CD4-positive, alpha-beta T cell (primary cell): ENCODE measurements around the gene ARHGAP18. TPM values are rescaled to one million over a fixed set of nuclear protein-coding genes. Genes with fewer than 3 reads are reported as not detected.

Experiments
- ATAC-seq: fragments of 200-7000 bp; cut with Tn5 transposase; one replicate; pipeline ENCODE4 v1.10.0; 2022; ENCODE audit warnings: mild to moderate bottlenecking; ENCODE audit not compliant: poor library complexity
- CTCF ChIA-PET: fragments of 350-600 bp; sonication (Branson Sonifier 250); formaldehyde crosslinking; loops from one replicate; lab custom pipeline; 2021; ENCODE audit warnings: antibody characterized with exemption, inconsistent platforms; lab: Charles Lee
- POLR2A ChIA-PET: fragments of 350-600 bp; sonication (Branson Sonifier 250); formaldehyde crosslinking; loops from one replicate; lab custom pipeline; 2021; ENCODE audit warnings: antibody characterized with exemption, inconsistent platforms; lab: Charles Lee
- DNase-seq, 14 experiments: peaks; one replicate each; pipeline ENCODE4 v3.0.0-alpha.2; 2013 to 2020; ENCODE audit warnings: mixed read lengths in 2 of 14
- H3K27ac ChIP-seq, 2 donors: one replicate each; pipeline versions ENCODE4 v1.5.1 to v1.7.0; 2013; ENCODE audit warnings: low read length in 2 of 2, low read depth in 1 of 2, mild to moderate bottlenecking in 1 of 2
- H3K27me3 ChIP-seq, 2 experiments: 1 replicate in 1 of 2; 2 replicates in 1 of 2; pipeline versions ENCODE4 v1.6.1 to v1.7.0; 2013; ENCODE audit warnings: low read length in 2 of 2, control low read depth in 1 of 2, mild to moderate bottlenecking in 1 of 2, moderate library complexity in 1 of 2; ENCODE audit not compliant: insufficient read depth in 2 of 2, control insufficient read depth in 1 of 2
- H3K36me3 ChIP-seq: one replicate; pipeline ENCODE4 v1.6.1; 2013; ENCODE audit warnings: low read length, control low read depth; ENCODE audit not compliant: insufficient read depth
- H3K4me1 ChIP-seq: one replicate; pipeline ENCODE4 v1.6.1; 2013; ENCODE audit warnings: low read length, control low read depth; ENCODE audit not compliant: insufficient read depth
- H3K4me3 ChIP-seq: one replicate; pipeline ENCODE4 v1.5.1; 2013; ENCODE audit warnings: mild to moderate bottlenecking, low read length, moderate library complexity
- H3K9me3 ChIP-seq, 2 experiments: 1 replicate in 1 of 2; 2 replicates in 1 of 2; pipeline versions ENCODE4 v1.6.1 to v1.7.0; 2013; ENCODE audit warnings: low read length in 2 of 2, mild to moderate bottlenecking in 2 of 2, control low read depth in 1 of 2, moderate library complexity in 1 of 2; ENCODE audit not compliant: control insufficient read depth in 1 of 2, insufficient read depth in 1 of 2
- H3K27ac Mint-ChIP-seq: one replicate; pipeline ENCODE4 v1.8.0; 2020; ENCODE audit warnings: mixed read lengths
- H3K27me3 Mint-ChIP-seq: one replicate; pipeline ENCODE4 v1.8.0; 2021; ENCODE audit warnings: mixed read lengths
- H3K36me3 Mint-ChIP-seq: one replicate; pipeline ENCODE4 v1.8.0; 2021; ENCODE audit warnings: low read depth, mixed read lengths
- H3K4me1 Mint-ChIP-seq: one replicate; pipeline ENCODE4 v1.8.0; 2021; ENCODE audit warnings: low read depth, mixed read lengths
- H3K4me3 Mint-ChIP-seq: one replicate; pipeline ENCODE4 v1.8.0; 2020; ENCODE audit warnings: mild to moderate bottlenecking, mixed read lengths
- H3K9me3 Mint-ChIP-seq: one replicate; pipeline ENCODE4 v1.8.0; 2020; ENCODE audit warnings: mixed read lengths
- CTCF ChIP-seq: fragments of 200-600 bp; IDR thresholded peaks from one replicate; pipeline ENCODE4 v1.8.0; 2022; ENCODE audit warnings: antibody characterized with exemption, mild to moderate bottlenecking
- intact Hi-C, 2 experiments: fragments of 100-400 bp; cut with DNase I in 1 of 2; cut with micrococcal nuclease in 1 of 2; formaldehyde crosslinking; loops; one replicate each; pipeline versions ENCODE4 v1.15.1 to v1.9.0; 2023 to 2025; cut with DNase I, micrococcal nuclease
- total RNA-seq, 174 experiments: library from RNA in 2 of 174; stranded (reverse) in 2 of 174; gene quantifications; one replicate each; pipeline ENCODE4 v1.2.3 and lab custom pipeline; 2021 to 2026

The ARHGAP18 gene
- total RNA-seq, 2 experiments from 2014 or later, result 0.71 to 1.3 TPM

GRCh38 chr6:129700666-129701065, 9.3 kb downstream of the ARHGAP18 start:
- Histone ChIP-seq H3K4me1 (peaks cover 4% of the 10 kb centered on the region), H3K36me3 (no peaks in the 10 kb centered on the region), H3K27ac (no peak overlapping the region), H3K9me3 (no peaks in the 10 kb centered on the region), H3K27me3 (no peaks in the 10 kb centered on the region), H3K4me3 (no peak overlapping the region)
- no peaks in the 10 kb centered on the region for H3K36me3 Mint-ChIP-seq
- H3K27ac Mint-ChIP-seq, result no peak overlapping the region
- intact Hi-C loops, result no loop called here
- no peaks in the 10 kb centered on the region for H3K27me3 Mint-ChIP-seq
- no peaks in the 10 kb centered on the region for H3K9me3 Mint-ChIP-seq
- peaks cover 13% of the 10 kb centered on the region for H3K4me1 Mint-ChIP-seq
- H3K4me3 Mint-ChIP-seq, result no peak overlapping the region
- ChIA-PET CTCF (interaction anchor here (0.8 to 1.0 kb wide), 2 partner anchors 11 to 102 kb away, joined by 3 to 4 read pairs; no protein-coding TSS in a partner anchor), POLR2A (interaction anchor here (1.3 to 2.2 kb wide), 2 partner anchors 9 to 17 kb away, joined by 6 to 8 read pairs; partner anchors contain the start of gene ARHGAP18)
- DNase-seq, result no peak
- TF ChIP-seq CTCF, result no peak
- no peak for ATAC-seq

- POLR2A ChIA-PET, result interaction anchor here (1.3 to 2.2 kb wide), 2 partner anchors 10 to 16 kb away, joined by 6 to 8 read pairs; partner anchors contain the start of gene ARHGAP18
- Mint-ChIP-seq H3K27me3 (no peaks in the 10 kb centered on the region), H3K9me3 (no peaks in the 10 kb centered on the region), H3K36me3 (no peaks in the 10 kb centered on the region), H3K4me3 (no peak overlapping the region), H3K4me1 (peaks cover 18% of the 10 kb centered on the region), H3K27ac (no peak overlapping the region)
- intact Hi-C loops, result no loop called here
- no peak for TF ChIP-seq CTCF
- H3K27me3 ChIP-seq, result no peaks in the 10 kb centered on the region
- no peak overlapping the region for H3K27ac ChIP-seq
- H3K4me3 ChIP-seq, result no peak overlapping the region
- no peaks in the 10 kb centered on the region for H3K36me3 ChIP-seq
- CTCF ChIA-PET, result interaction anchor here (1.0 kb wide), 1 partner anchor 101 kb away, joined by 4 read pairs; no protein-coding TSS in a partner anchor
- DNase-seq, result no peak
- peaks cover 5% of the 10 kb centered on the region for H3K4me1 ChIP-seq
- no peaks in the 10 kb centered on the region for H3K9me3 ChIP-seq
- no peak for ATAC-seq
Observed at GRCh38 chr6:129699659-129700058, 10.3 kb downstream of the ARHGAP18 start.

GRCh38 chr6:129698430-129698829, 11.5 kb downstream of the ARHGAP18 start:
- H3K27me3 ChIP-seq, result no peaks in the 10 kb centered on the region
- H3K27ac ChIP-seq, result no peak overlapping the region
- ChIA-PET CTCF (no interaction called here), POLR2A (no interaction called here)
- H3K4me1 ChIP-seq, result peaks cover 5% of the 10 kb centered on the region
- no peak for TF ChIP-seq CTCF
- DNase-seq, result no peak
- no peak for ATAC-seq
- Mint-ChIP-seq H3K27ac (no peak overlapping the region), H3K4me1 (peaks cover 18% of the 10 kb centered on the region), H3K36me3 (no peaks in the 10 kb centered on the region), H3K27me3 (no peaks in the 10 kb centered on the region), H3K4me3 (no peak overlapping the region), H3K9me3 (no peaks in the 10 kb centered on the region)
- no peaks in the 10 kb centered on the region for H3K9me3 ChIP-seq
- no peaks in the 10 kb centered on the region for H3K36me3 ChIP-seq
- intact Hi-C loops, result no loop called here
- H3K4me3 ChIP-seq, result no peak overlapping the region
